ENCODE measurements around the gene AFF1. TPM values are rescaled to one million over a fixed set of nuclear protein-coding genes. Genes with fewer than 3 reads are reported as not detected.

AFF1 gene
- total and polyA plus RNA-seq, 2 of the 4 experiments (the other 2 are of a cell fraction), result 7.0 to 9.6 TPM

DNA sequence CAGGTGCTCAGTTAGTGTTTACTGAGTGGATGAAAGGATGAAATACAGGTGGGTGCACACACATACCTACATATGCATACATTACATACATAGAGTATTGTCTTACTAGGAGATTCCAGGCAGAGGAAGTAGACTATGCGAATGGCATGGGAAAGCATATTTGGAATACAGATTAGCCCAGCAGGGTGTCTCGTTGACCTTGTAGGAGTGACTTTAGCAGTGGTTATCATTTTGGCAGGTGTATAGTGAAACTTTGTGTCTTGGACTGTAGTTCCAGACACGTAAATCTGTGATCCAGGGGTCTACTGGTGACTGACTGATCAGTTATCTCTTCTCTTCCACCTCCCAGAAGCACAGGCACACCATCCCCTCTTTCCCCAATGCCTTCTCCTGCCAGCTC lies 199.3 kb downstream of the AFF1 start:
- Histone ChIP-seq H3K4me1 (ENCODE audit: control insufficient read depth, insufficient read depth, low read length) (no peaks in the 10 kb centered on the region; the same call in 1 of the 2 replicates), H4K5ac (ENCODE audit: low read depth, low read length) (no peak overlapping the region), H3K4ac (ENCODE audit: low read depth, low read length) (no peak overlapping the region), H2BK15ac (ENCODE audit: low read depth, low read length) (no peak overlapping the region), H3K4me2 (ENCODE audit: low read depth, low read length) (no peak overlapping the region), H2AFZ (replicated peaks; ENCODE audit: low read length, poor library complexity) (no peak overlapping the region), H2BK5ac (ENCODE audit: low read depth, low read length, poor library complexity, severe bottlenecking) (no peak overlapping the region), H3K56ac (ENCODE audit: extremely low read depth, insufficient read depth, low read length) (no peak overlapping the region), H3K79me1 (ENCODE audit: low read depth in 1 of 2, low read length in 2 of 2) (peaks cover 0 to 6% of the 10 kb centered on the region in 2 experiments; a peak in 1 of 4 replicates), H3K9me3 (ENCODE audit: control insufficient read depth, insufficient read depth, low read length) (no peaks in the 10 kb centered on the region), H3K14ac (replicated peaks; ENCODE audit: low read depth, low read length) (no peak overlapping the region), H4K8ac (ENCODE audit: low read depth in 2 of 2, low read length in 2 of 2) (no peak overlapping the region), H3K23ac (ENCODE audit: low read depth, low read length) (no peak overlapping the region), H3K4me3 (ENCODE audit: insufficient read depth, low read depth, low read length) (no peak overlapping the region), H3K18ac (ENCODE audit: low read depth, low read length) (no peak overlapping the region), H4K91ac (ENCODE audit: insufficient read depth, low read depth, low read length) (no peak overlapping the region), H2AK9ac (replicated peaks; ENCODE audit: low read depth, low read length, poor library complexity) (no peak overlapping the region), H4K20me1 (ENCODE audit: insufficient read depth, low read length) (no peaks in the 10 kb centered on the region), H3K36me3 (ENCODE audit: control insufficient read depth, insufficient read depth, low read length) (peaks cover 31% of the 10 kb centered on the region), H3K9me1 (ENCODE audit: insufficient read depth, low read length) (peaks cover 14% of the 10 kb centered on the region), H3K27me3 (ENCODE audit: control insufficient read depth, insufficient read depth, low read length) (no peaks in the 10 kb centered on the region), H3K27ac (ENCODE audit: insufficient read depth, low read length) (no peak overlapping the region), H2BK120ac (ENCODE audit: low read depth, low read length) (no peak overlapping the region), H2AK5ac (ENCODE audit: low read depth, low read length) (no peak overlapping the region), H2BK20ac (ENCODE audit: low read depth, low read length) (no peak overlapping the region), H3K9ac (ENCODE audit: low read depth, low read length) (no peak overlapping the region)
- CTCF ChIA-PET, result no interaction called here
- TF ChIP-seq, protein P1, sequence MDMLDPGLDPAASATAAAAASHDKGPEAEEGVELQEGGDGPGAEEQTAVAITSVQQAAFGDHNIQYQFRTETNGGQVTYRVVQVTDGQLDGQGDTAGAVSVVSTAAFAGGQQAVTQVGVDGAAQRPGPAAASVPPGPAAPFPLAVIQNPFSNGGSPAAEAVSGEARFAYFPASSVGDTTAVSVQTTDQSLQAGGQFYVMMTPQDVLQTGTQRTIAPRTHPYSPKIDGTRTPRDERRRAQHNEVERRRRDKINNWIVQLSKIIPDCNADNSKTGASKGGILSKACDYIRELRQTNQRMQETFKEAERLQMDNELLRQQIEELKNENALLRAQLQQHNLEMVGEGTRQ (IDR thresholded peaks at IDR 0.05; ENCODE audit: low read depth, low read length), result no peak
- no peak for TF ChIP-seq FOS (IDR thresholded peaks at IDR 0.05; ENCODE audit: low read depth, low read length)
- no peak for TF ChIP-seq SMC3 (IDR thresholded peaks at IDR 0.05; ENCODE audit: low read depth, low read length)
- no peak for TF ChIP-seq CHD1 (IDR thresholded peaks at IDR 0.05; ENCODE audit: low read depth, low read length)
- no peak for TF ChIP-seq RCOR1 (IDR thresholded peaks at IDR 0.05; ENCODE audit: insufficient replicate concordance, low read length)
- no peak for TF ChIP-seq MAFK (IDR thresholded peaks at IDR 0.05; ENCODE audit: low read depth, low read length)
- no peak for TF ChIP-seq NFE2L2 (IDR thresholded peaks at IDR 0.05; ENCODE audit: low read depth, low read length)
- TF ChIP-seq ELK1 (IDR thresholded peaks at IDR 0.05; ENCODE audit: borderline replicate concordance, low read depth, low read length), result no peak
- TF ChIP-seq MXI1 (IDR thresholded peaks at IDR 0.05; ENCODE audit: borderline replicate concordance, low read depth, low read length), result no peak
- TF ChIP-seq, protein P2, sequence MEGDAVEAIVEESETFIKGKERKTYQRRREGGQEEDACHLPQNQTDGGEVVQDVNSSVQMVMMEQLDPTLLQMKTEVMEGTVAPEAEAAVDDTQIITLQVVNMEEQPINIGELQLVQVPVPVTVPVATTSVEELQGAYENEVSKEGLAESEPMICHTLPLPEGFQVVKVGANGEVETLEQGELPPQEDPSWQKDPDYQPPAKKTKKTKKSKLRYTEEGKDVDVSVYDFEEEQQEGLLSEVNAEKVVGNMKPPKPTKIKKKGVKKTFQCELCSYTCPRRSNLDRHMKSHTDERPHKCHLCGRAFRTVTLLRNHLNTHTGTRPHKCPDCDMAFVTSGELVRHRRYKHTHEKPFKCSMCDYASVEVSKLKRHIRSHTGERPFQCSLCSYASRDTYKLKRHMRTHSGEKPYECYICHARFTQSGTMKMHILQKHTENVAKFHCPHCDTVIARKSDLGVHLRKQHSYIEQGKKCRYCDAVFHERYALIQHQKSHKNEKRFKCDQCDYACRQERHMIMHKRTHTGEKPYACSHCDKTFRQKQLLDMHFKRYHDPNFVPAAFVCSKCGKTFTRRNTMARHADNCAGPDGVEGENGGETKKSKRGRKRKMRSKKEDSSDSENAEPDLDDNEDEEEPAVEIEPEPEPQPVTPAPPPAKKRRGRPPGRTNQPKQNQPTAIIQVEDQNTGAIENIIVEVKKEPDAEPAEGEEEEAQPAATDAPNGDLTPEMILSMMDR (conservative IDR thresholded peaks at IDR 0.05; ENCODE audit: low read depth, low read length), result no peak
- TF ChIP-seq RAD21 (IDR thresholded peaks at IDR 0.05; ENCODE audit: low read length), result no peak
- TF ChIP-seq POLR2A (IDR thresholded peaks at IDR 0.05; ENCODE audit: low read depth, low read length), result no peak
- TF ChIP-seq MAZ (IDR thresholded peaks at IDR 0.05; ENCODE audit: borderline replicate concordance, low read depth, low read length), result no peak
- no peak for TF ChIP-seq RFX5 (IDR thresholded peaks at IDR 0.05; ENCODE audit: low read depth, low read length)
- dilution Hi-C loops (cut with HindIII; ENCODE audit: low sequenced_read_pairs, unreplicated experiment) (no loop called here), intact Hi-C loops (cut with micrococcal nuclease) (no loop called here), in situ Hi-C loops (cut with MboI; ENCODE audit: low sequenced_read_pairs) (no loop called here)
- no TSS peak for BruUV-seq (replicated peaks)
- ATAC-seq (ENCODE audit: low read depth) (no peak), DNase-seq (no peak)
- no CpG with 5 or more reads among the region's 3 CpGs for WGBS, 2 experiments (ENCODE audit: extremely low coverage in 2 of 2, insufficient read length in 1 of 2)
- POLR2A ChIA-PET (ENCODE audit: unreplicated experiment), result no interaction called here

Measured in IMR-90 (cell line).